NCI-H1105 (cell line): ENCODE data around the gene ALOX5.
"Not testable (repeated sequence)": the region's sequence is repeated elsewhere in the genome, so short reads cannot be mapped to it uniquely, and the experiment has no call there.

Experiments
- DNase-seq: peaks from one replicate; lab custom pipeline; 2025; lab: John Stamatoyannopoulos, UW

ALOX5 gene

GRCh38 chr10:45373576-45374349, at the start of gene ALOX5:
Gene ALOX5, plus strand, starts transcription at chr10:45374216. Its CDS starts 64 bp downstream, at chr10:45374280.
- peak; percentile 36 for DNase-seq

- no peak for DNase-seq
Observed at GRCh38 chr10:45325116-45325515, 48.9 kb upstream of the ALOX5 start.

- not testable (repeated sequence) for DNase-seq
Observed at GRCh38 chr10:45326864-45327263, 47.2 kb upstream of the ALOX5 start.

GRCh38 chr10:45331824-45332223, 42.2 kb upstream of the ALOX5 start:
- not testable (repeated sequence) for DNase-seq

- no peak for DNase-seq
Observed at GRCh38 chr10:45339894-45340293, 34.1 kb upstream of the ALOX5 start.

- not testable (repeated sequence) for DNase-seq
Observed at GRCh38 chr10:45340420-45340819, 33.6 kb upstream of the ALOX5 start.

- not testable (repeated sequence) for DNase-seq
Observed at GRCh38 chr10:45346652-45347335, 27.2 kb upstream of the ALOX5 start.

- not testable (repeated sequence) for DNase-seq
Observed at GRCh38 chr10:45347464-45347863, 26.6 kb upstream of the ALOX5 start.

GRCh38 chr10:45348196-45348765, 25.7 kb upstream of the ALOX5 start:
- not testable (repeated sequence) for DNase-seq

GRCh38 chr10:45353186-45353585, 20.8 kb upstream of the ALOX5 start:
- no peak for DNase-seq

GRCh38 chr10:45354261-45354660, 19.8 kb upstream of the ALOX5 start:
- no peak for DNase-seq

- no peak for DNase-seq
Observed at GRCh38 chr10:45355494-45355893, 18.5 kb upstream of the ALOX5 start.

- not testable (repeated sequence) for DNase-seq
Observed at GRCh38 chr10:45358961-45359360, 15.1 kb upstream of the ALOX5 start.

GRCh38 chr10:45361983-45362799, 11.8 kb upstream of the ALOX5 start:
- not testable (repeated sequence) for DNase-seq

GRCh38 chr10:45367643-45368042, 6.4 kb upstream of the ALOX5 start:
- not testable (repeated sequence) for DNase-seq

GRCh38 chr10:45368181-45368580, 5.8 kb upstream of the ALOX5 start:
- DNase-seq, result no peak

- DNase-seq, result no peak
Observed at GRCh38 chr10:45370202-45370955, 3.6 kb upstream of the ALOX5 start.

GRCh38 chr10:45371560-45371959, 2.5 kb upstream of the ALOX5 start:
- no peak for DNase-seq

- no peak for DNase-seq
Observed at GRCh38 chr10:45372251-45372951, 1.6 kb upstream of the ALOX5 start.

- DNase-seq, result no peak
Observed at GRCh38 chr10:45373003-45373575, 927 bp upstream of the ALOX5 start.
